Activated CD4-positive, alpha-beta T cell treated with anti-CD3 and anti-CD28 coated beads for 48 hours (primary cell): ENCODE measurements around the gene KCNJ6.
"Not testable (repeated sequence)": the region's sequence is repeated elsewhere in the genome, so short reads cannot be mapped to it uniquely, and the experiment has no call there.

Experiments
- DNase-seq: peaks from one replicate; pipeline ENCODE4 v3.0.0-alpha.2; 2020

The KCNJ6 gene

GRCh38 chr21:37669249-37669648 is 247.0 kb downstream of the KCNJ6 start:
- no peak for DNase-seq

- no peak for DNase-seq
Measured at GRCh38 chr21:37668462-37669239, 247.6 kb downstream of the KCNJ6 start.

- DNase-seq, result no peak
Measured at GRCh38 chr21:37667380-37667779, 248.9 kb downstream of the KCNJ6 start.

GRCh38 chr21:37665230-37666024 is 250.8 kb downstream of the KCNJ6 start:
- DNase-seq, result no peak

GRCh38 chr21:37662227-37662626 is 254.0 kb downstream of the KCNJ6 start:
- not testable (repeated sequence) for DNase-seq

GRCh38 chr21:37660709-37661108 is 255.5 kb downstream of the KCNJ6 start:
- no peak for DNase-seq

- no peak for DNase-seq
Measured at GRCh38 chr21:37659874-37660273, 256.4 kb downstream of the KCNJ6 start.

GRCh38 chr21:37658817-37659458 is 257.3 kb downstream of the KCNJ6 start:
- DNase-seq, result peak; percentile 5

- DNase-seq, result no peak
Measured at GRCh38 chr21:37658121-37658816, 258.0 kb downstream of the KCNJ6 start.

- no peak for DNase-seq
Measured at GRCh38 chr21:37656899-37657298, 259.4 kb downstream of the KCNJ6 start.

GRCh38 chr21:37655611-37656300 is 260.5 kb downstream of the KCNJ6 start:
- no peak for DNase-seq

- DNase-seq, result no peak
Measured at GRCh38 chr21:37654596-37654995, 261.7 kb downstream of the KCNJ6 start.

GRCh38 chr21:37653201-37653600 is 263.1 kb downstream of the KCNJ6 start:
- DNase-seq, result no peak

GRCh38 chr21:37647781-37648180 is 268.5 kb downstream of the KCNJ6 start:
- no peak for DNase-seq

GRCh38 chr21:37646761-37647160 is 269.5 kb downstream of the KCNJ6 start:
- DNase-seq, result not testable (repeated sequence)

- no peak for DNase-seq
Measured at GRCh38 chr21:37645848-37646247, 270.4 kb downstream of the KCNJ6 start.

GRCh38 chr21:37644636-37645035 is 271.6 kb downstream of the KCNJ6 start:
- no peak for DNase-seq

- not testable (repeated sequence) for DNase-seq
Measured at GRCh38 chr21:37643862-37644261, 272.4 kb downstream of the KCNJ6 start.

- DNase-seq, result peak; percentile 42
Measured at GRCh38 chr21:37642493-37642892, 273.8 kb downstream of the KCNJ6 start.

GRCh38 chr21:37639756-37640155 is 276.5 kb downstream of the KCNJ6 start:
- no peak for DNase-seq

- no peak for DNase-seq
Measured at GRCh38 chr21:37636152-37636860, 280.0 kb downstream of the KCNJ6 start.
